GM18508 (cell line): ENCODE data around the gene EDN2.

ENCODE experiments used
- ATAC-seq: cut with Tn5 transposase; IDR thresholded peaks from one replicate; pipeline ENCODE4 v1.9.1; 2021; ENCODE audit warnings: moderate number of reproducible peaks; ENCODE audit not compliant: insufficient read depth, unreplicated experiment

EDN2 gene

DNA sequence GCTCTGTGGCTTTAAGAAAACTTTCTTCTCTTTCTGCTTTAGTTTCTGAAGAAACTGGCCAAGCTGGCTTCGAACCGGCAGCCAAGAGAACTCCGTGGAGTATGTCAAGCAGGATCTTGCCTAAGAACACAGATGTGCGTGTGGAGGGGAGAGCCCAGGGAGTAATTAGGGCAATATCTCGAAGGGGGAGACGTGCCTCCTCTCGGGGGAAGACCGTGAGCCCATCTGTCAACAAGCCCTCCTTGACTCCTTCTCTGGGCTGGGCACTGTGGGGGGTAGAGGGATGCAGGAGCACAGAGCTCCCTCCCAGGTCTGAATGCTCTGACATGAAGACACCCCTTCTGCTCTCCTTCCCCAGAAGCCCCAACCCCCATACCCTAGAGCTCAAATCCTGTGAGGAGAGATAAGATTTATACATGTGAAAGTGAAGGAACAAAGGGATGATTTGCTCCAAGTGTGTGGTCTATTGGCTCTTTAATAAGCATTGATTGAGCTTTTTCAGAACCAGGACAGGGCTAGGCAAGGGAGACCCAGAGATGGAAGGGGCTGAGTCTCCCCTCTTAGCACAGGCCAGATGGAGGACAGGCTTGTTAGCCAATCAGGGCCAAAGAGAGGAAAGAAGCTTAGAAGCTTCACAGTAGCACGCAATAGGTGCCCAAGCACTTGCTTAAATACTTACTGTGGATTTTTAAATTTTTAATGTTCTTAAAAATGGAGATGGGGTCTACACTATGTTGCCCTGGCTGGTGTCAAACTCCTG, 37.5 kb downstream of the EDN2 start:
- no peak for ATAC-seq

DNA sequence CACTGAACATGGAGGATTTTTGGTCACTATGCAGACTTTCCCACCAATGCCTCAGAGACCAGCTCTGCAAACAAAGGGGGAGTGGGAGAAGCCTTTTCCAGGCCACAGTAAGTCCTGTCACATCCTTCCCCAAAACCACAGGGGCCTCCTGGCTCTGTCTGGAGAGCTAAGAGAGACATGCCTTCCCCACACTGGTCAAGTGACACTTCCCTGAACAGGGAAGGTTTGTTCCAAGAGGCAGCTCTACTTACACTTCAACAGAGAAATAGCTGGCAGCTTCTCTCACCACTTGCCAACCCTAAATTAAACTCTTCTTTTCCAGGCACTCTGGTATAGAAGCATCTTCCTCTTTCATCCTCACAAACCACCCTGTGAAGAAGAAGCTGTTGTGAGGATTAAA, 39.7 kb downstream of the EDN2 start:
- no peak for ATAC-seq

DNA sequence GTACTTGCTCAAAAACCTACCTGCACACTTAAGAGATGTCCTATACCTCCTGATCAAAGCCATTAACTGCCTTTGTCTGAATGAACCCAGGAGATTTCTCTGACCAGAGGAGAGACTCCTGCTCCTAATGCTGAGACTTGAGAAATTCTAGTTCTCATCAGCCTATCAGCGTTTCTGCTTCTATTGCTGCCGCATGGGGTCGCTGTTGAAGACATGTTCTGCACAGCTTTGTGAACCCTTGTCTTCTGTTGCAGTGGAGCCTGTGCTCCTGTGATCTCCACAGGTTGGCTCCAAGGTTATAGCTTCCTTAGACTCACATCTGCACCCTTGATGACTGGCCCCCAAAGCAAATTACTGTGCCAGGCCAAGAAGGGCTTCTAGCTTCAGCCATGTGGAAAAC, 40.2 kb downstream of the EDN2 start:
- ATAC-seq = no peak

DNA sequence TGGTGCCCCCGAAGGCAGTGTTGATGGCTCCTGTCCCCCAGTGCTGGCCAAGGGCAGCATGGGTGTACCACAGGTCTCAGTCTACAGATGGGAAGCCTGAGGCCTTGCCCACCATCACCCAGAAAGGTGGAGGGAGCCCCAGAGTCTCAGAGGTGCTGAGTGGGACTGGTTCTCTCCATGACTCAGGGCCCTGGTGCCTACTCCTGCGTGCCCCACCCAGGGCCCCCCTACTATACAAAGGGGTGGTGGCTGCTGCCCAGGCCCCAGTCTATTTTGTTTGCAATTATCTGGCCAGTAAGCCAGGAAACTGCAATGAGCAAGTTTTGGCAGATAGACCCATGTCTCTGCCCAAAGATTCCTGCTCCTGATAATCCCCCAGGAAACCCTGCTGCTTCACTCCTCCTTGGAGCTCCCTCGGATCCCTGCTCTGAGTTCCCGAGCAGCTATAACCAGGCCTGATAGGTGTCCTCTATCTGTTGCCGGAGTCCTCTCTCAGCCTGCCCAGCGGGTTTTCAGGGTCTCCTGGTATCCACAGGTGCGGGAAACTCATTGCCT, 41.7 kb downstream of the EDN2 start:
- ATAC-seq = no peak

DNA sequence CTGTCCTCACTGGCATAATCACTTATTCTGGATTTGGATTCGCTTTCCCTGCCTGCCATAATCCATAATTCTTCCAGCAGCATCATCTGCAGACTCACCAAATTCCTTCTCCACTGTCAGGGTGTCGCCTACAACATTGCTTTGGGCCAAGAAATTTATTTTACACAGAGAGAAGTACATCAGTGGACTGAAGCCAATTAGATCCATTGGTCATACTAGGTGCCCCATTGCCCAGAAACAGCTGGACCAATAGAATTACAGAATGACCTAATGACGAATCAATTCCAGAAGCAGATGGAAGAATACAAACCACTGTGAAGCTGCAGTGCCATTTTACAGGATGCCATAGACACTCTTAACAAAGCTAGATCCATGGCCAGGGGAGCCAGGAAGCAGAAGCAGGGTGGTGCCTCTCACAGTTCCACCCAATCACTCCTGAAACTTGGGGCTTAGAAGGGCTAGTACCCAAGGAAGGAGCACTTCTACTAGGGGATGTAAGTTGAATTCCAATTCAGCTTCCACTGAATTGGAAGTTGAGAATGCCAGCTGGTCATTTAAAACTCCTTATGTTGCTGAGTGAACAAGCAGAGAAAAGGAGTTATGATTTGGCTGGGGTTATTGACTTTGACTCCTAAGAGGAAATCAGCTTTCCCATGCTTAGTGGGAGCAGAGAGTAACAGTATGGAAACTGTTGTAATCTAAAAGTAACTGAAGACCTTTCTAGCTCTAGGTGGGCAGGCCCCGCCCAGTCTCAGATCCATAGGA, 44.0 kb downstream of the EDN2 start:
- no peak for ATAC-seq

DNA sequence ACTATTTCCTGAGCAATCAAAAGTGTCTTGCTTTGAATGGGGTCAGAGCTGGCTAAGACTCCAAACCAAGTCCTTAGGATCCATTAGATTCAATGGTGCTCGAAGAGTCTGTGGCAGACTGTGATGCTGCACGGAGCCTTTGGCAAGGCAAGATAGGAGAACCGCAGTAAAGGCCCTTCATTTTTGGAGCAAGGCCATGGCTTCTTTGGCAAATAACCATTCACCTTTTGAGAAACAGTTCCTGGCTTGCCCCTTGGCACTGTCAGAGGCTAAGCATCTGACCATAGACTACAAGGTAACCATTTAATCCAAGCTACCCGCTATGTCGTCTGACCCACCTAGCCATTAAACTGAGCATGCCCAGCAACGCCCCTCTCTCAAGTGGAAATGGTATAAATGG, 45.2 kb downstream of the EDN2 start:
- ATAC-seq = no peak

DNA sequence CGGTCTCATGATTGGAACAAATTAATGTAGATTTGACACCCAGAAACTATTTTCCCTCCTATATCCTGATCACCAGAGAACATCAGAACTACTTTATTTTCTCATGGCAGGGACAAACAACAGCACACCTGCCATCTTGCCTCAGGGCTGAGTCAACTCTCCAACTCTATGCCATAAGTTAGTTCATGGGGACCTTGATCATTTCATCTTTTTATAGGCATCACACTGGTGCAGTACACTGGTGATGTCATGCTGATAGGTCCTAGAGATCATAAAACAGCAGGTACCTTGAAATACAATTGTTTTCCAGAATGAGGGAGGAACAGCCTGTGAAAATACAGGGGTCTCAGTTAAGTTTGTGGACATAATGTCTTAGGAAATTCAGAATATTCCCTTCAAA, 45.8 kb downstream of the EDN2 start:
- ATAC-seq = no peak

DNA sequence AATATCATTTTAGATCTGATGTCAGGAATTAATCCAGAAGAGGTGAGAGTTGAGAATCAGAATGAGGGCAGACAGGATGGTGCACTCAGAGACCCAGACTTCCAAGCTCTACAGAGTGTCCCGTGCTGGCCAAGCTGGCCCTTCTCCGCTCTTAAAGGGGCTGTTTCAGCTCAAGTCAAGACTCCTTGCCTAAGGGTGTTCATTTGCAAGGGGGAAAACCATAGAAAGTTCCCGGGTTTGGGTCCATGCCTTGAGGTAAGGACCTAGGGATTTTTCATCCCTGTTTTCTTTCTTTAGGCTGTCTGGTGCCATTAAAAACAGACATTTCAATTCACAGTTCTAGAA, 47.5 kb downstream of the EDN2 start:
- no peak for ATAC-seq

DNA sequence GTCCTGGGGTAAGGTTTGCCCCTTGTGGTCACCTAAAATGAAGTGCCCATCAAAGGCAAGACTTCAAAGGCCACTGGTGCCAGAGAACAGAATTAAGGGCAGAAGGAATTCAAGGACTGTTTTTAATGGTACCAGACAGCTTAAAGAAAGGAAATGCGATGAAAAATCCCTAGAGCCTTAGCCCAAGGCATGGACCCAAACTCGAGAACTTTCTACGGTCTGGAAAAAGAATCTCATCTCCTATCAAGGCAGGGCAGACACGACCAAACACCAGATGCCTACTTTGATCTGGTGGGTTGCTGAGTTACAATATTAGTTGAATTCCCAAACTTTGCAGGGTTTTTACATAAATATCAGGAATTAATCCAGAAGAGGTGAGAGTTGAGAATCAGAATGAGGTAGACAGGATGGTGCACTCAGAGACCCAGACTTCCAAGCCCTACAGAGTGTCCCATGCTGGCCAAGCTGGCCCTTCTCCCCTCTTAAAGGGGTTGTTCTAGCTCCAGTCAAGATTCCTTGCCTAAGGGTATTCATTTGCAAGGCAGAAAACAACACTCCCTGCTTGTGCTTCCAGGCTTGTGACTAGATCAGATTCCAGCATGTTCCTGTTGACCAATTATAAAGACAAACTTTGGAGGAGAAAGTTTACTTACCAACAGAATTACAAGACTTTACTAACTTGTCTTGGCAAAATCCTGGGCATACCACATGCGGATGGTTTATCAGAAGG, 48.0 kb downstream of the EDN2 start:
- no peak for ATAC-seq

DNA sequence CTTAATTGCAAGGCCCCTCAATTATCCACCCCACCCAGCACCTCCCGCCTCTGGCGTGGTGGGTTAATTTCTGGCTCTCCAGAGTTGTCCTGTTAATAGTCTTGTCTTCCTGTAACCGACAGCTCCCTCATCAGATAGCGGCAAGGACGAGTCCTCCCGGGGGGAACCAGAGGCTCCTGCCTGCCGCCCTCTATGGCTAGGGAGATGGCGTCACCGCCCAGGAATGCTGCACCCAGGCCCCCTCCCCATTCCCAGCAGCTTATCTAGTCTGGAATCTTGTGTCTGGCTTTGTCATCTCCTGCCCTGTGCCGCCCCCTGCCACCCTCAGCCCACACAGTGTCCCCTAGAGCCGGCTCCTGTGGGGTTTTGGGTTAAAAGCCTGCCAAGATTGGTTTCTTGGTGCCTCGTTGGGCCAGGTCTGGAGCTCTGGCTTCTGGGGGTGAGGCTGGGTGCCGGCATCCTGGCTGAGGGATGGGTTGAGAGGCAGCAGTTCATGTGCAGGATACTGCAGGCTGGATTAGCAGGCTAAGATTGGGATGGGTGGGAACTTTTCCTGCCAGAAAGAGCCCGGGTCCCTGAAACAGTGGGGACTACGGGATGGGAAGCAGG, 48.8 kb downstream of the EDN2 start:
- no peak for ATAC-seq

DNA sequence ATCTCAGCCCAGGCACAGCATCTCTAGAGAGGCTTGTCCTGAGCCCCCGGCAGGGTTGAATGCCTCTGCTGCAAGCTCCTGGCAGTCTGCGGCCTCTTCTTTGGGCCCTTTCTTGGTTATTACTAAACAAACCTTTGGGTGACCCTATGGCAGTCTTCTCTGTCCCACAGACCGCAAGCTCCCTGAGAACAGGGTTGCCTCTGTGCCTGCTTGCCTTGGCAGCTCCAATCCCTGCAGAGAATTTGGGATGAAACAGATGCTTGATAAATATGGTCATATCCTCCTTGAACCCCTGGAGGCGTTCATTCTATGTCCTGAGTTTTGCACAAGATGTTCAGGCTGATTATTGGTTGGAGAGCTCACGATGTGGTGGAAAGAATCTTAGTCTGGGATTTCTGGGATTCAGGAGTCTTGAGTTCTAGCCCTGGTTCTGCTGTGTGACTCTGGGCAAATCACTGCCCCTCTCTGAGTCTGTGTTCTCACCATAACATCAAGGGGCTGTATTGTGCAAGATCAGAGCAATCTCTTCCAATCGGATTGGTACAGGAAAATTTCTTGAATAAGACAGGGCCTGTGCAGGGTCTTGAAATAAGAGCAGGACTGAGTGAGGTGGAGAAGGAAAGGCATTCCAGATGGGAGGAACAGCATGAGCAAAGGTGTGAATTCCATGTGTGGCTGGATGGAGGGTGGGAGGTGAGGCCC, 49.6 kb downstream of the EDN2 start:
- no peak for ATAC-seq

DNA sequence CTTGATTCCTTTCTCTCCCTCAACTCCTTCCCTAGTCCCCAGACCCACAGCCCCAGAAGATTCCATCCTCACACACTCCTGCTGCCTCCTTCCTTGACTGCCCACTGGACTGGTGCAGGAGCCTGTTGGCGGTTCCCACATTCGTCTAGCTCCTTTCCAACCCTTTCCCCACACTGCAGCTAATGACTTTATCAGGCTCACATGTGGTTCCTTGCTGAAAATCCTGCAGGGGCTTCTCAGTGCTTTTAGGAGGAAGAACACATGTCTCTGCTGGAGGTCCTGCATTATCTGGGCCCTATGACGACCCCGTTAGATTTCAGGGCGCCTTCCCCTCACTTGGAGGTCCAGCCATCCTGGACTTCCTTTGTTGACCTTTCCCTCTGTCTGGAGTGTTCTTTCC, 50.2 kb downstream of the EDN2 start:
- no peak for ATAC-seq

DNA sequence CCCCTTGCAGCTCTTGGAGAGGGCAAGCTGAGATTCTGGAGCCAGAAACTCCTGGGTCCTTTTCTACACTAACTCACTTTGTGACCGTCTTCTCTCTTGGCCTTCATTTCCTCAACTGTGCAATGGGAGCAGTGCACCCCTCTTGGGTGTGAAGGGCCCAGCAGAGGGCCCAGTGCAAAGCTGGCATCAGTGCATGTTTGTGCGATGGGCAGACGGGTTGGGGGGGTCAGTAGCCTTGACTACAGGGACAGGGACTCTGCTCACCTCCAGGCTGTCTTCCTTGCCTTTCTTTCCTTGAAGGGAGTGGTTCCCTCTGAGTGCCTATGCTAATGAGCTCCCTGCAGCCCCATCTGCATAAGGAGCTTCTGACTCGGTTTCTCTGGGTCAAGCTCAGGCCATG, 51.0 kb downstream of the EDN2 start:
- ATAC-seq = no peak

DNA sequence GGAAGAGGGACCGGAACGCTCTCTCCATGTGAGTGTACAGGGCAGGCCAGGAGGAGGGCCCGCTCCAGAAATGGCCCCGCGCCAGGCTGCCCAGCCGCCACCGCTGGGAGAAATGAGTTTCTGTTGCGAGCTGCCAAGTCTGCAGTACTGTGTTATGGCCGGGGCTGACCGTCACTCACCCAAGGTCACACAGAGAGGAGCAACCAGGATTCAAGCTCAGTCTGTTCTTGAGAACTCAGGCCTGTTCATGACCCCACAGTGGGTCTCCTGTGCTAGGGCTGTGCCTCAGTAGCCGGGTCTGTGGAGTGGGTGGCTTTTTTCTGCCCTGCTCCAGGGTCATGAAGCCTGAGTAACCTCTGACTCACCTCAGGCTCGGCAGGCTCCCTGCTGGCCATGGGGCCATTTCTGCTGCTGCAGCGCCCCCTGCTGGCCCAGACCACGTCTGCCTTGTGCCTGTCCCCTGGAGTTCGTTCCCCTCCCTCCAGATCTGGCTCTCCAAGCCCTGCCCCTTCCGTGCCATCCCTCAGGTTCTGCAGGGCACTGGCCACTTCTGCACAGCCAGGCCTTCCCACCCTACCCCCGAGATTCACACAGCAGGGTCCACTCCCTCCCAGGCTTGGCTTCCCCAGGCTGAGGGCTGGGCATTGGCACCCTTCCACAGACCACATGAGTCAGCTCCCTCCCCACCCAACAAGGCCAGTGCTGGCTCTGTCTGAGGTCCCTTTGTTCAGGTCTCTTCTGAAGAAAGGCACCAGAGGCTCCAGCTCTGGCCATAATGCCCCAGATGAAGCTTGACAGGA, 51.8 kb downstream of the EDN2 start:
- ATAC-seq = no peak

DNA sequence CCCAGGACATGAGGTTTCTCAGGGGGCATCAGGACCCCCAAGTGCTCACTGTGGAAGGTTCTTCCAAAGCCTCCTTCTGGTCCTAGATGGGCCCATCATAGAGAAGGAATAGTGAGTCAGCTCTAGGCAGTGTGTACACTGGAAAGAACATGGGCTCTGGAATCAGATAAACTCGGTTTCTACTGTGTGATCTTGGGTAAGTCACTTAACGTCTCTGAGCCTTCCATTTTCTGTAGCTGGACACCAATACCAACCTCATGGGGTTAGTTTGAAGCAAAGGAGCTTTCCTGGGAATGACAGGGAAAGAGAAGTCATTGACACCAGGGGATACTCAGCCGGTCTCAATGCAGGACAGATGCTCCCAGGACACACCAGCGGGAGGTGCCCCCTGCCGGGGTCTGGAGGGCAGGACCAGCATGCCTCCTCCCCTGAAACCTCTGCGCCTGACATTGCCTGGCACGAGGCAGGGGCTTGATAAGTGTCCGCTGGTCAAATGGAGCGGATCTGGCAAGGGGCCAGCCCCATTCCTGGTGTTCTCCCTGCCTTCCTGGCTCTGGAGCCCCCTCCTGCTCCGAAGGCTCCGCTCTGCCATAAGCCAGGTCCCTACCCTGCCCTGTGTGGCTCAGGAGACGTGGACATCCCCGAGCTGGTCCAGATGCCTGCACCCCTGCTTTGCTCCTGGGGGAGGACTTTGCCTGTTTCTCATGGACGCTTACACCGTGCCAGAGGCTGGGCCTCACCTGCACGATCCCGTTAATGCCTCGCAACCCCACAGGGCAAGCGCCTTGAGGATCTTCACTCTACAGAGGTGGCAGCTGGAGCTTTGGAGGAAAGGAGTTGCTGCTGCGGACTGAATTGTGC, 52.8 kb downstream of the EDN2 start:
- ATAC-seq = no peak

DNA sequence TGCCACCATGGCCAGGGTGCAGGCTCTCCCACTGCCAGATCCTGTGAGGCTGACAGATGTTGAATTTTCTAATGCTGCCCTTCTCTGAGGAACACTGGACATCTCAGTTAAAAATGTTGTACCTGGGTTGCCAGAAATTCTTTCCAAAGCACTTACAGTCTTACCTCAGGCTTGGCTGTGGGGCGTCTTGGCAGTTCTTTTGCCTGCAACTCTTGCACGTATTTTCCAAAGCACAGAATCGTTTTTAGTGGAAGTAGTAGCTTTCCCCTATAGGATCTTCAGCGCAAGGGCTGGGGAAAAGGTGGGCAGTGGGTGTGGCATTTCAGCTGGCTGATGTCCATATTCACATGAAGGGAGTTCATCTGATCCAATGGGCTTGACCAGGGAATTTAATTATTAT, 53.9 kb downstream of the EDN2 start:
- ATAC-seq = no peak

DNA sequence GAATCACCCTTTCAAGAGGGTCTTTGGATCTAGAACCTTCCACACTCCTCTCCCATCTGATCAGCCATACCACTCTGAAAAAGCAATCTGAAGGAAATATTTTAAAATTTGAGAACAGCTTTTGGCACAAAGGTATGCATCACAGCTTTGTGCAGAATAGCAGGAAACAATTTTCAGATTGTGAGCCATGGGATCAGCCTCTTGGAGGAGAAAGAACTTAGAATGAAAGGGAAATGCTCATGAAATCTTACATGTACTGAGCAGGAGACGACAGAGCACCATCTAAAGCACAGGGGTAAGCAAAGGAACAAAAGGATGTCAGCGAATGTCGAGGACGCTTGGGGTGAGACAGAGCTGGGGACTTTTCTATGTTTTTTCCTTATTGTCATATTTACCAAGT, 54.4 kb downstream of the EDN2 start:
- ATAC-seq = no peak

DNA sequence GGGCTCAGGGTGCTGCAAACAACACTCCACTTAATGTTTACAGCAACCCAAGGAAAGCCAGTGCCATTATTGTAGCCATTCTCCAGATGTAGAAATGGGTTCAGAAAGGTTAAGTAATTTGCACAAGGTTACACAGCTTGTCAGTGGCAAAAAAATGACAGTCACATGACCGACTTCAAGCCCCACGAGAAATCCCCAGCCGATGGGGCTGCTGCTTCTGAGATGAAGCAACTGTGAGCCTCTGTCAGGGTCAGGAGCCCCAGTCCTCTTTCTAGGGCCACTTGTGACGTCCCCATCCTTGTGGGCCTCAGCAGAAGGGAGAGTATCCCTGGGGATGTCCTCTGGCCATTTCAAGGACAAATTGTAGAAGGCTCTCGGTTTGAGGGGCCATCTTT, 54.8 kb downstream of the EDN2 start:
- ATAC-seq = no peak
